GM12878 (cell line): ENCODE measurements around the gene TMEM97. TPM values are rescaled to one million over a fixed set of nuclear protein-coding genes. Genes with fewer than 3 reads are reported as not detected.

Source experiments
- ATAC-seq: fragments of 200-7000 bp; cut with Tn5 transposase; 3 replicates; pipeline ENCODE4 v1.9.1; 2020; ENCODE audit warnings: mild to moderate bottlenecking, moderate library complexity
- BruUV-seq: library from RNA; stranded (reverse); fragments of 400-500 nt; replicated peaks from 2 replicates; lab custom pipeline; 2021; lab: Mats Ljungman, UMichigan
- CTCF ChIA-PET: fragments of 300-600 bp; sonication (Branson Sonifier 250); formaldehyde crosslinking; extraction: SDS; loops from one replicate; lab custom pipeline; 2021; ENCODE audit warnings: inconsistent platforms; lab: Yijun Ruan, JAX
- POLR2A ChIA-PET: fragments of 350-600 bp; formaldehyde crosslinking; extraction: SDS; loops from one replicate; lab custom pipeline; 2021; ENCODE audit warnings: inconsistent platforms; lab: Charles Lee
- RAD21 ChIA-PET: fragments of 300-600 bp; sonication (Branson Sonifier 250); formaldehyde crosslinking; loops from one replicate; lab custom pipeline; 2023; ENCODE audit warnings: antibody characterized with exemption; ENCODE audit not compliant: unreplicated experiment; lab: Charles Lee
- SMC1A ChIA-PET: fragments of 300-600 bp; sonication (Branson Sonifier 250); formaldehyde crosslinking; loops from one replicate; lab custom pipeline; 2023; ENCODE audit not compliant: unreplicated experiment, uncharacterized antibody; lab: Charles Lee
- DNase-seq: peaks from one replicate; pipeline ENCODE4 v3.0.0-alpha.2; 2011; ENCODE audit warnings: low read depth, low spot score
- FAIRE-seq: peaks from 3 replicates; lab custom pipeline; 2011; peaks lifted over from hg19 to GRCh38; lab: Jason Lieb, UNC
- H2AFZ ChIP-seq: 2 replicates; pipeline ENCODE4 v1.6.0; 2011; ENCODE audit warnings: low read depth, low read length, control low read depth; ENCODE audit not compliant: control insufficient read depth
- H3K27ac ChIP-seq: 2 replicates; pipeline ENCODE4 v1.5.1; 2011; ENCODE audit warnings: control low read depth; ENCODE audit not compliant: control insufficient read depth, insufficient read depth
- H3K27me3 ChIP-seq, 2 experiments: replicated peaks in 1 of 2; 2 replicates each; pipeline versions ENCODE4 v1.6.0 to v1.6.1; 2011; ENCODE audit warnings: low read length in 1 of 2; ENCODE audit not compliant: control insufficient read depth in 2 of 2, insufficient read depth in 2 of 2
- H3K36me3 ChIP-seq, 2 experiments: 2 replicates each; pipeline ENCODE4 v1.5.1; 2011; ENCODE audit warnings: low read length in 1 of 2; ENCODE audit not compliant: control insufficient read depth in 2 of 2, insufficient read depth in 2 of 2
- H3K4me1 ChIP-seq: 2 replicates; pipeline ENCODE4 v1.6.1; 2011; ENCODE audit warnings: mild to moderate bottlenecking, low read length, moderate library complexity, mixed read lengths; ENCODE audit not compliant: control insufficient read depth, insufficient read depth
- H3K4me2 ChIP-seq: 2 replicates; pipeline ENCODE4 v1.6.0; 2011; ENCODE audit warnings: control low read depth; ENCODE audit not compliant: control insufficient read depth, insufficient read depth
- H3K4me3 ChIP-seq: fragments of 200-600 bp; sonication (generic); 2 replicates; pipeline ENCODE4 v1.5.1; 2016
- H3K79me2 ChIP-seq: 2 replicates; pipeline ENCODE4 v1.6.0; 2011; ENCODE audit warnings: low read length; ENCODE audit not compliant: control insufficient read depth, insufficient read depth
- H3K9ac ChIP-seq: 2 replicates; pipeline ENCODE4 v1.8.0; 2011; ENCODE audit warnings: low read length, control low read depth, mixed read lengths; ENCODE audit not compliant: control insufficient read depth, insufficient read depth
- H3K9me3 ChIP-seq: replicated peaks from 3 replicates; pipeline ENCODE4 v1.5.1; 2011; ENCODE audit warnings: mild to moderate bottlenecking, low read length; ENCODE audit not compliant: control insufficient read depth, insufficient read depth
- H4K20me1 ChIP-seq: 2 replicates; pipeline ENCODE4 v1.6.0; 2011; ENCODE audit not compliant: control insufficient read depth, insufficient read depth
- NR2F1 ChIP-seq: fragments of 450-650 bp; conservative IDR thresholded peaks from 2 replicates; pipeline ENCODE4 v1.6.1; 2017; ENCODE audit warnings: mild to moderate bottlenecking
- POLR2A ChIP-seq: IDR thresholded peaks from 2 replicates; pipeline ENCODE4 v1.6.1; 2011; ENCODE audit warnings: low read depth, mild to moderate bottlenecking, low read length
- SMC3 ChIP-seq: IDR thresholded peaks from 2 replicates; pipeline ENCODE4 v1.6.1; 2011; ENCODE audit warnings: low read length, improper control_type of control experiment, borderline replicate concordance
- ZNF207 ChIP-seq: fragments of 450-650 bp; IDR thresholded peaks from 2 replicates; pipeline ENCODE4 v1.6.1; 2014; ENCODE audit warnings: antibody characterized with exemption, mild to moderate bottlenecking, borderline replicate concordance
- WGBS: methylation state at CpG from one replicate; pipeline ENCODE4 v1.1.6; 2016; ENCODE audit warnings: low lambda C conversion rate; ENCODE audit not compliant: insufficient replicate concordance, insufficient coverage; ENCODE audit errors: missing lambda C conversion rate; 5-methylcytosine and 5-hydroxymethylcytosine counted together
- in situ Hi-C: fragments of 300-500 bp; cut with MboI; formaldehyde crosslinking; loops from 9 replicates; pipeline ENCODE4 v1.14.3; 2018; ENCODE audit warnings: mixed read lengths
- intact Hi-C: fragments of 100-400 bp; cut with micrococcal nuclease; formaldehyde crosslinking; loops from one replicate; pipeline ENCODE4 v1.14.2; 2022; ENCODE audit not compliant: unreplicated experiment
- polyA plus RNA-seq, 11 experiments: library from polyadenylated mRNA; depleted of rRNA in 4 of 11; unstranded in 6 of 11; stranded (reverse) in 5 of 11; fragments of >200 nt; fragmentation: Nextera tagmentation in 4 of 11; fragmentation: Illumina TruSeq in 1 of 11; extraction: Ambion mirVana in 4 of 11; extraction: Trizol in 1 of 11; gene quantifications; 1 replicate in 1 of 11; 2 replicates in 10 of 11; pipeline versions ENCODE4 v1.2.1 to v1.2.3, GENCODE V29; 2011 to 2016; ENCODE audit warnings: inconsistent platforms in 2 of 11, missing spikeins in 2 of 11, low read depth in 1 of 11
- total RNA-seq, 4 experiments: library from RNA; depleted of rRNA in 3 of 4; stranded (reverse); fragments of >200 nt in 3 of 4; fragmentation: Illumina TruSeq in 1 of 4; extraction: Trizol in 1 of 4; gene quantifications; 2 replicates each; pipeline versions ENCODE4 v1.2.1 to v1.2.3, GENCODE V29; 2013 to 2021
- TF ChIP-seq, protein P1 (sequence below): fragments of 450-650 bp; IDR thresholded peaks from 2 replicates; pipeline ENCODE4 v1.6.1; 2017; ENCODE audit warnings: mild to moderate bottlenecking, low read depth, inconsistent platforms; ENCODE audit not compliant: poor library complexity, severe bottlenecking
- TF ChIP-seq, protein P2 (sequence below): fragments of 450-650 bp; IDR thresholded peaks from 2 replicates; pipeline ENCODE4 v1.6.1; 2018; ENCODE audit warnings: mild to moderate bottlenecking, low read depth, moderate library complexity; ENCODE audit not compliant: partially characterized antibody
- TF ChIP-seq, protein P3 (sequence below): fragments of 450-650 bp; IDR thresholded peaks from 2 replicates; pipeline ENCODE4 v1.6.1; 2017; ENCODE audit warnings: low read depth, mild to moderate bottlenecking, moderate library complexity

The TMEM97 gene
- total and polyA plus RNA-seq, 10 of the 15 experiments (the other 5 are each of a cell fraction or from before 2014, with no cell fraction given): 58.0 to 134 (median 86.0) TPM

GRCh38 chr17:28344435-28344901 lies 25.5 kb downstream of the TMEM97 start:
- 89% methylated on average over 19 of the region's 19 CpGs for WGBS
- POLR2A ChIA-PET: no interaction called here

GRCh38 chr17:28345419-28346198 lies 26.6 kb downstream of the TMEM97 start:
- no TSS peak for BruUV-seq
- RAD21 ChIA-PET: no interaction called here
- no peak for TF ChIP-seq NR2F1
- TF ChIP-seq, protein P1, sequence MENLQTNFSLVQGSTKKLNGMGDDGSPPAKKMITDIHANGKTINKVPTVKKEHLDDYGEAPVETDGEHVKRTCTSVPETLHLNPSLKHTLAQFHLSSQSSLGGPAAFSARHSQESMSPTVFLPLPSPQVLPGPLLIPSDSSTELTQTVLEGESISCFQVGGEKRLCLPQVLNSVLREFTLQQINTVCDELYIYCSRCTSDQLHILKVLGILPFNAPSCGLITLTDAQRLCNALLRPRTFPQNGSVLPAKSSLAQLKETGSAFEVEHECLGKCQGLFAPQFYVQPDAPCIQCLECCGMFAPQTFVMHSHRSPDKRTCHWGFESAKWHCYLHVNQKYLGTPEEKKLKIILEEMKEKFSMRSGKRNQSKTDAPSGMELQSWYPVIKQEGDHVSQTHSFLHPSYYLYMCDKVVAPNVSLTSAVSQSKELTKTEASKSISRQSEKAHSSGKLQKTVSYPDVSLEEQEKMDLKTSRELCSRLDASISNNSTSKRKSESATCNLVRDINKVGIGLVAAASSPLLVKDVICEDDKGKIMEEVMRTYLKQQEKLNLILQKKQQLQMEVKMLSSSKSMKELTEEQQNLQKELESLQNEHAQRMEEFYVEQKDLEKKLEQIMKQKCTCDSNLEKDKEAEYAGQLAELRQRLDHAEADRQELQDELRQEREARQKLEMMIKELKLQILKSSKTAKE: no peak
- TF ChIP-seq ZNF207: no peak
- TF ChIP-seq POLR2A: peak; percentile 54
- TF ChIP-seq, protein P2, sequence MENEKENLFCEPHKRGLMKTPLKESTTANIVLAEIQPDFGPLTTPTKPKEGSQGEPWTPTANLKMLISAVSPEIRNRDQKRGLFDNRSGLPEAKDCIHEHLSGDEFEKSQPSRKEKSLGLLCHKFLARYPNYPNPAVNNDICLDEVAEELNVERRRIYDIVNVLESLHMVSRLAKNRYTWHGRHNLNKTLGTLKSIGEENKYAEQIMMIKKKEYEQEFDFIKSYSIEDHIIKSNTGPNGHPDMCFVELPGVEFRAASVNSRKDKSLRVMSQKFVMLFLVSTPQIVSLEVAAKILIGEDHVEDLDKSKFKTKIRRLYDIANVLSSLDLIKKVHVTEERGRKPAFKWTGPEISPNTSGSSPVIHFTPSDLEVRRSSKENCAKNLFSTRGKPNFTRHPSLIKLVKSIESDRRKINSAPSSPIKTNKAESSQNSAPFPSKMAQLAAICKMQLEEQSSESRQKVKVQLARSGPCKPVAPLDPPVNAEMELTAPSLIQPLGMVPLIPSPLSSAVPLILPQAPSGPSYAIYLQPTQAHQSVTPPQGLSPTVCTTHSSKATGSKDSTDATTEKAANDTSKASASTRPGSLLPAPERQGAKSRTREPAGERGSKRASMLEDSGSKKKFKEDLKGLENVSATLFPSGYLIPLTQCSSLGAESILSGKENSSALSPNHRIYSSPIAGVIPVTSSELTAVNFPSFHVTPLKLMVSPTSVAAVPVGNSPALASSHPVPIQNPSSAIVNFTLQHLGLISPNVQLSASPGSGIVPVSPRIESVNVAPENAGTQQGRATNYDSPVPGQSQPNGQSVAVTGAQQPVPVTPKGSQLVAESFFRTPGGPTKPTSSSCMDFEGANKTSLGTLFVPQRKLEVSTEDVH: no peak

More at GRCh38 chr17:28344435-28344901, 25.5 kb downstream of the TMEM97 start:
- TF ChIP-seq POLR2A: 0 out of 2 replicates have a peak, but pooled peaks have one; percentile 17
- TF ChIP-seq, protein P3, sequence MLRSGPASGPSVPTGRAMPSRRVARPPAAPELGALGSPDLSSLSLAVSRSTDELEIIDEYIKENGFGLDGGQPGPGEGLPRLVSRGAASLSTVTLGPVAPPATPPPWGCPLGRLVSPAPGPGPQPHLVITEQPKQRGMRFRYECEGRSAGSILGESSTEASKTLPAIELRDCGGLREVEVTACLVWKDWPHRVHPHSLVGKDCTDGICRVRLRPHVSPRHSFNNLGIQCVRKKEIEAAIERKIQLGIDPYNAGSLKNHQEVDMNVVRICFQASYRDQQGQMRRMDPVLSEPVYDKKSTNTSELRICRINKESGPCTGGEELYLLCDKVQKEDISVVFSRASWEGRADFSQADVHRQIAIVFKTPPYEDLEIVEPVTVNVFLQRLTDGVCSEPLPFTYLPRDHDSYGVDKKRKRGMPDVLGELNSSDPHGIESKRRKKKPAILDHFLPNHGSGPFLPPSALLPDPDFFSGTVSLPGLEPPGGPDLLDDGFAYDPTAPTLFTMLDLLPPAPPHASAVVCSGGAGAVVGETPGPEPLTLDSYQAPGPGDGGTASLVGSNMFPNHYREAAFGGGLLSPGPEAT: no peak
- TF ChIP-seq SMC3: no peak
- no peak overlapping the region for H3K9ac ChIP-seq
- no peaks in the 10 kb centered on the region for H3K79me2 ChIP-seq
- ChIA-PET RAD21 (no interaction called here), SMC1A (no interaction called here), CTCF (no interaction called here)
- no peaks in the 10 kb centered on the region for H3K27me3 ChIP-seq
- no peaks in the 10 kb centered on the region for H3K9me3 ChIP-seq
- no peak overlapping the region for H3K4me3 ChIP-seq
- H4K20me1 ChIP-seq: no peaks in the 10 kb centered on the region
- ATAC-seq (no peak), DNase-seq (no peak), FAIRE-seq (no peak)
- intact Hi-C loops: no loop called here
- H3K27ac ChIP-seq: no peak overlapping the region
- H3K36me3 ChIP-seq: peaks cover 16 to 27% of the 10 kb centered on the region in 2 experiments
- no TSS peak for BruUV-seq
- H3K4me1 ChIP-seq: no peaks in the 10 kb centered on the region
- H3K4me2 ChIP-seq: no peak overlapping the region
- in situ Hi-C loops: loop anchor here (5.0 kb wide), 1 partner anchor 52 kb away; no protein-coding TSS in a partner anchor
- no peak overlapping the region for H2AFZ ChIP-seq

More at GRCh38 chr17:28345419-28346198, 26.6 kb downstream of the TMEM97 start:
- Histone ChIP-seq H3K9ac (no peak overlapping the region), H3K36me3 (peaks cover 13 to 28% of the 10 kb centered on the region in 2 experiments), H3K9me3 (no peaks in the 10 kb centered on the region), H3K4me1 (no peaks in the 10 kb centered on the region), H3K27me3 (no peaks in the 10 kb centered on the region), H3K4me3 (no peak overlapping the region), H3K27ac (no peak overlapping the region), H4K20me1 (no peaks in the 10 kb centered on the region), H3K79me2 (no peaks in the 10 kb centered on the region), H3K4me2 (no peak overlapping the region), H2AFZ (no peak overlapping the region)
- DNase-seq (no peak), FAIRE-seq (no peak), ATAC-seq (no peak)
- in situ Hi-C loops (no loop called here), intact Hi-C loops (no loop called here)
- SMC1A ChIA-PET: no interaction called here
- POLR2A ChIA-PET: no interaction called here
- CTCF ChIA-PET: interaction anchor here (0.8 to 1.2 kb wide), 2 partner anchors 10 to 71 kb away, joined by 3 read pairs; partner anchors contain the start of genes IFT20 and TNFAIP1
- WGBS: 96% methylated on average over 13 of the region's 13 CpGs
